C4-2B (cell line): Measurements from ENCODE around the gene ALDH1A2.

Experiments used
- H3K27ac ChIP-seq: fragments of 450-650 bp; 2 replicates; pipeline ENCODE4 v1.5.1; 2017
- CTCF ChIP-seq: fragments of 450-650 bp; conservative IDR thresholded peaks from 2 replicates; pipeline ENCODE4 v1.5.1; 2017; ENCODE audit warnings: mild to moderate bottlenecking
- ZFX ChIP-seq: fragments of 450-650 bp; IDR thresholded peaks from 2 replicates; pipeline ENCODE4 v1.6.1; 2017

Gene ALDH1A2

GRCh38 chr15:57961919-57962318, 103.6 kb downstream of the ALDH1A2 start:
- no peak for TF ChIP-seq ZFX
- no peak for TF ChIP-seq CTCF
- H3K27ac ChIP-seq = no peak overlapping the region

- H3K27ac ChIP-seq = no peak overlapping the region
- TF ChIP-seq ZFX = no peak
- no peak for TF ChIP-seq CTCF
Observed at GRCh38 chr15:57957113-57957512, 108.4 kb downstream of the ALDH1A2 start.

- H3K27ac ChIP-seq = no peak overlapping the region
- TF ChIP-seq ZFX (no peak), CTCF (no peak)
Observed at GRCh38 chr15:57953874-57954273, 111.6 kb downstream of the ALDH1A2 start.

GRCh38 chr15:57951328-57951932, 114.1 kb downstream of the ALDH1A2 start:
- no peak overlapping the region for H3K27ac ChIP-seq
- TF ChIP-seq CTCF = no peak
- TF ChIP-seq ZFX = no peak

GRCh38 chr15:57950381-57950946, 115.0 kb downstream of the ALDH1A2 start:
- H3K27ac ChIP-seq = no peak overlapping the region
- TF ChIP-seq CTCF = no peak
- no peak for TF ChIP-seq ZFX

- H3K27ac ChIP-seq = no peak overlapping the region
- no peak for TF ChIP-seq ZFX
- no peak for TF ChIP-seq CTCF
Observed at GRCh38 chr15:57949374-57949943, 116.1 kb downstream of the ALDH1A2 start.
